DOHH2 (cell line): ENCODE data around the gene CACNA1E.

Source experiments
- H3F3A ChIP-seq: fragments of 200-600 bp; sonication (generic), shearing (Covaris generic); 2 replicates; pipeline ENCODE4 v1.6.0; 2016; ENCODE audit warnings: antibody characterized with exemption, mild to moderate bottlenecking; ENCODE audit not compliant: control insufficient read depth, insufficient read depth
- H3K27ac ChIP-seq: fragments of 200-600 bp; sonication (generic); 2 replicates; pipeline ENCODE4 v1.5.1; 2014; ENCODE audit warnings: low read depth, mild to moderate bottlenecking, low read length, moderate library complexity
- H3K27me3 ChIP-seq: fragments of 200-600 bp; sonication (generic); 2 replicates; pipeline ENCODE4 v1.6.1; 2014; ENCODE audit warnings: mild to moderate bottlenecking, low read length, mixed read lengths; ENCODE audit not compliant: control insufficient read depth
- H3K36me3 ChIP-seq: fragments of 200-600 bp; sonication (generic); 2 replicates; pipeline ENCODE4 v1.6.1; 2014; ENCODE audit warnings: mild to moderate bottlenecking, low read length, moderate library complexity, mixed read lengths; ENCODE audit not compliant: control insufficient read depth
- H3K4me1 ChIP-seq: fragments of 200-600 bp; sonication (generic); 2 replicates; pipeline ENCODE4 v1.6.1; 2014; ENCODE audit warnings: mild to moderate bottlenecking, low read length, mixed read lengths; ENCODE audit not compliant: control insufficient read depth
- H3K4me2 ChIP-seq: fragments of 200-600 bp; sonication (generic); 2 replicates; pipeline ENCODE4 v1.6.0; 2014; ENCODE audit warnings: mild to moderate bottlenecking, low read length, moderate library complexity
- H3K4me3 ChIP-seq: fragments of 200-600 bp; sonication (generic); 2 replicates; pipeline ENCODE4 v1.5.1; 2014; ENCODE audit warnings: mild to moderate bottlenecking, low read length, mixed read lengths
- H3K79me2 ChIP-seq: fragments of 200-600 bp; sonication (generic); 2 replicates; pipeline ENCODE4 v1.6.1; 2014; ENCODE audit warnings: mild to moderate bottlenecking, low read length, mixed read lengths; ENCODE audit not compliant: control insufficient read depth
- H3K9me2 ChIP-seq: fragments of 200-600 bp; sonication (generic); replicated peaks from 2 replicates; pipeline ENCODE4 v1.6.1; 2014; ENCODE audit warnings: mild to moderate bottlenecking, low read length, mixed read lengths; ENCODE audit not compliant: control insufficient read depth
- H3K9me3 ChIP-seq: fragments of 200-600 bp; sonication (generic); 2 replicates; pipeline ENCODE4 v1.6.1; 2014; ENCODE audit warnings: antibody characterized with exemption, low read length, mixed read lengths; ENCODE audit not compliant: control insufficient read depth, insufficient read depth
- H4K20me1 ChIP-seq: fragments of 200-600 bp; sonication (generic); 2 replicates; pipeline ENCODE4 v1.6.0; 2014; ENCODE audit warnings: low read depth, mild to moderate bottlenecking, antibody characterized with exemption, low read length, moderate library complexity; ENCODE audit not compliant: control insufficient read depth, insufficient read depth
- CTCF ChIP-seq: fragments of 200-600 bp; sonication (generic); IDR thresholded peaks from one replicate; pipeline ENCODE4 v1.5.1; 2014; ENCODE audit warnings: antibody characterized with exemption, mild to moderate bottlenecking, low read depth, low read length; ENCODE audit not compliant: poor library complexity, severe bottlenecking
- EZH2phosphoT487 ChIP-seq: fragments of 200-600 bp; sonication (generic); IDR thresholded peaks from 2 replicates; pipeline ENCODE4 v1.6.1; 2017; ENCODE audit warnings: borderline replicate concordance, mild to moderate bottlenecking, antibody characterized with exemption, low read length, moderate library complexity, mixed read lengths

CACNA1E gene

GRCh38 chr1:181476581-181476980 is 6.7 kb upstream of the CACNA1E start:
- Histone ChIP-seq H3K27me3 (peaks cover 9% of the 10 kb centered on the region; the same call in 1 of the 2 replicates), H4K20me1 (no peaks in the 10 kb centered on the region), H3K4me3 (no peak overlapping the region), H3F3A (no peaks in the 10 kb centered on the region), H3K79me2 (no peaks in the 10 kb centered on the region), H3K27ac (no peak overlapping the region), H3K9me3 (no peaks in the 10 kb centered on the region), H3K36me3 (no peaks in the 10 kb centered on the region), H3K9me2 (no peaks in the 10 kb centered on the region), H3K4me1 (no peaks in the 10 kb centered on the region), H3K4me2 (no peak overlapping the region)
- no peak for TF ChIP-seq CTCF
- no peak for TF ChIP-seq EZH2phosphoT487

GRCh38 chr1:181478306-181478705 is 5.0 kb upstream of the CACNA1E start:
- Histone ChIP-seq H3K4me3 (no peak overlapping the region), H3K9me2 (no peaks in the 10 kb centered on the region), H3K79me2 (no peaks in the 10 kb centered on the region), H4K20me1 (no peaks in the 10 kb centered on the region), H3K4me2 (no peak overlapping the region), H3K36me3 (no peaks in the 10 kb centered on the region), H3K27me3 (peaks cover 9% of the 10 kb centered on the region; the same call in 1 of the 2 replicates), H3F3A (no peaks in the 10 kb centered on the region), H3K9me3 (no peaks in the 10 kb centered on the region), H3K27ac (no peak overlapping the region), H3K4me1 (no peaks in the 10 kb centered on the region)
- no peak for TF ChIP-seq CTCF
- TF ChIP-seq EZH2phosphoT487: no peak

- no peaks in the 10 kb centered on the region for H4K20me1 ChIP-seq
- H3F3A ChIP-seq: no peaks in the 10 kb centered on the region
- no peak overlapping the region for H3K4me3 ChIP-seq
- H3K36me3 ChIP-seq: no peaks in the 10 kb centered on the region
- no peaks in the 10 kb centered on the region for H3K4me1 ChIP-seq
- H3K9me3 ChIP-seq: no peaks in the 10 kb centered on the region
- peaks cover 9% of the 10 kb centered on the region; the same call in 1 of the 2 replicates for H3K27me3 ChIP-seq
- H3K79me2 ChIP-seq: no peaks in the 10 kb centered on the region
- no peaks in the 10 kb centered on the region for H3K9me2 ChIP-seq
- TF ChIP-seq EZH2phosphoT487 (no peak), CTCF (peak; percentile 81)
- H3K4me2 ChIP-seq: no peak overlapping the region
- no peak overlapping the region for H3K27ac ChIP-seq
Measured at GRCh38 chr1:181479137-181479745, 4.1 kb upstream of the CACNA1E start.
